Measurements from ENCODE around the gene THAP4.
A peak's percentile ranks its signal among the peaks of the same experiment; 100 is the strongest.

The THAP4 gene

DNA sequence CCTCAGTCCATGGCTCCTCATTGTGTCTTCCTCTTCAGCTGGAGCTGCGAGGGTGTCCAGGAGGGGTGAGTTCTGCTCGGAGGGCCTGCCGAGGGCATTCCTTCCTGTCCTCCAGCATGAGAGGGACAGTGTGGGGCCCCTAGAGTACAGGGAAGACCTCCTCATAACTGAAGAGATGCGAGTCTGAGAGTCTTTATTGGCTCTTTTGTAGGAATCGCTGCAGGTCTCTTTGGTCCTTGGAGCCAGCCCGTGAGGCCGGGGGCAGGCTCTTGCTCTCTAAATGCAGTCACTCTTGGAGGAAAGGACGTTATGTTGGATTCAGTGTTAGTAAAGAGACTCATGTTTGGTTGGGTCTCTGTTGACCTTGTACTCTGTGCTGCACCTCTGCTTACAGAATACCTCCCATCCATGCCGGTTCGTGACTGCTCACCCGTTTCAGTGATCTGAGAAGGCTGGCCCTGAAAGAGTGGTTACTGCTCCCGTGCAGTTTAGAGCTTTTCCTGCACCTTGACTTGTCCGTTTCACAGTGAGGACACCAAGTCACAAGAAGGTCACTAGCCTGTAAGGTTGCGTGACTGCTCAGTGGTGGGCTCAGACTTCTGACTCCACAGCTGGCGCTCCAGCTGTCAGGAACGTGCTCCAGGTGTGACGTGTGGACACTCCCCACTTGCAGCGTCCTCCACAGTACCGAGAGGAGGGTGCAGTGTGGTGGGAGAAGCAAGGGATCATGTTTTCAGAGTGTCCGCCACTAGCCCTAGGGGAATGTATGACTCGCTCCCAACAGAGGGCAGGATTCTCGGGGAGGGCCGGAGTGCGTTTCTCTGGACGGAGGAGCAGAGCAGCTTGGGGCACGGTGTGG, 8.3 kb upstream of the THAP4 start:
- no peak for DNase-seq (ENCODE audit: low read depth, low spot score)
- H3K4me3 ChIP-seq (ENCODE audit: low read length) = no peak overlapping the region

- no peak overlapping the region for H3K4me3 ChIP-seq (ENCODE audit: low read length)
- no peak for DNase-seq (ENCODE audit: low read depth, low spot score)
Observed at GRCh38 chr2:241641631-241642030, 4.7 kb upstream of the THAP4 start.

- no peak for DNase-seq (ENCODE audit: low read depth, low spot score)
- no peak overlapping the region for H3K4me3 ChIP-seq (ENCODE audit: low read length)
Observed at GRCh38 chr2:241640165-241640795, 3.3 kb upstream of the THAP4 start.

DNA sequence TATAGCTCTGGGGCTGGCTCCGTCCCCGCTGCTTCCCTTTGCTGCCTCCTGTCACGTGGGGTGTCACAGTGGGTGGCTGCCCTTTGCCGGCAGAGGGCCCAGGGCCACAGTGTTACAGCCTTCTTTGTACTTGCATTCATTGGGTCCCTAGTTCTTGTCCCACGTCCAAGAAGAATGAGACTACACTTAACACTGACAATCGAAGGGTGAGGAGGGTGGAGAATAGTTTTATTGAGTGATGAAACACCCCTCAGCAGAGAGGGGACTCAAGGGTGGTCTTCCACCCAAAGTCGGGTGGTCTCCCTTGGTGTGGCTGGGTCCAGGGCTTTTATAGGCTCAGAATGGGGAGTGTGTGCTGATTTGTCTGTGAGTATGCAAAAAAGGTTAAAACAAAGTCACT, 2.4 kb upstream of the THAP4 start:
- no peak for DNase-seq (ENCODE audit: low read depth, low spot score)
- H3K4me3 ChIP-seq (ENCODE audit: low read length) = no peak overlapping the region

DNA sequence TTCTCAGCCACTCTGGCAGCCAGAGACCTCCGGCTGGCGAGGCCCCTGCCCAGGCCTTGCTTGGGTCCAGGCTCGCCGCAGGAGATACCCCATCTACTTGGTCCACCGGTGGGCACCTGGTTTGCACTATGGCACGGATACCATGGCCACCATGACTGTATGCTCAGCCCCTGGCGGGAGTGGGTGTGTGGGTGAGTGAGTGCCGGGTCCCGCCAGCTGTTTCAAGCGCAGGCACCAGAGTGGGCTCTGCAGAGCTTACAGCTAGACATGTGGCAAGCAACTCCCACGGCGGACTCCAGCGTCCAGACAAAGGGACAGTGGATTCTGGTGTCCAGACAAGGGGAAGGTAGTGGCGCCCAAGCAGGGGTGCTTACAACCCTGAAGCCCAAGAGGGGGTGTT, 2.0 kb upstream of the THAP4 start:
- DNase-seq (ENCODE audit: low read depth, low spot score) = no peak
- peak overlapping the region; percentile 82 for H3K4me3 ChIP-seq (ENCODE audit: low read length)

DNA sequence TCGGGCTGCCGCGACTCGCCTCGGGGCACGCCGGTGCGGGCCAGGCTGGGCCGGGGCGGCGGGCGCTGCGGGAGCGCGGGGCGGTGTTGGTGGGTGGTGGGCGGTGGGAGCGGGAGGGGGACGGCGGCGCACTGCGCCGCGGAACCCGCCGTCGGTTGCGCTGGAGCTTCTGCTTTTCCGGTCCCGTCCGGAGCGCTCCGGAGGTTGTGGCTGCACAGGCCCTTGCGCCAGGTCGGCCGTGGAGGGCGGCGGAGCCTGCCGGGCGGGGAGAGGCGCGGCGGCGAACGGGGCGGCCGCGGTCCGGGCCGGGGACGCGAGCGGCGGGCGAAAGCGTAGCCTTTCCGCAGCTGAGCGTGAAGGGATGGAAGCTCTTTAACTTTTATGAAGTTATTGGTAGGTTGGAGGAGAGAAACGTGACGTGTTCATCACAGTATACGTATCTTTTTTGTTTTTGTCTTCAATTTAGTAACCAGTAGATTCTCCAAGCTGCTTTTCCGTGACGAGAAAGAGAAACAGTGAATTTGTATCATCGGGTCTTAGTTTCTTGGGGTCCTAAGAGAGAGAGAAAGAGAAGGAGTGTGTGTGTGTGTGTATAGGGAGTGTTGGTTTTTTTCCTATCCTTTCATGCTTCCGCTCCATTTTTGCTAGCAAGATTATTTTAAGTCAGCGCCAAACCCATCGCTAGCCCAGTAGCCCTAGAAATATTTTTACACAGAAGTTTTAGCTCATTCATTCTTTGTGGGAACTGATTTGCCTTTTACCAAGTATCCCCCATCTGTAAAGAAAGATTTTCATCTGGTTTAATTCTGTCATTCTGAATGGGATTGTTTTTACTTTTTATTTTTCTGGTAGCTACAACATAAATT, 1.1 kb upstream of the THAP4 start:
- DNase-seq (ENCODE audit: low read depth, low spot score) = no peak

DNA sequence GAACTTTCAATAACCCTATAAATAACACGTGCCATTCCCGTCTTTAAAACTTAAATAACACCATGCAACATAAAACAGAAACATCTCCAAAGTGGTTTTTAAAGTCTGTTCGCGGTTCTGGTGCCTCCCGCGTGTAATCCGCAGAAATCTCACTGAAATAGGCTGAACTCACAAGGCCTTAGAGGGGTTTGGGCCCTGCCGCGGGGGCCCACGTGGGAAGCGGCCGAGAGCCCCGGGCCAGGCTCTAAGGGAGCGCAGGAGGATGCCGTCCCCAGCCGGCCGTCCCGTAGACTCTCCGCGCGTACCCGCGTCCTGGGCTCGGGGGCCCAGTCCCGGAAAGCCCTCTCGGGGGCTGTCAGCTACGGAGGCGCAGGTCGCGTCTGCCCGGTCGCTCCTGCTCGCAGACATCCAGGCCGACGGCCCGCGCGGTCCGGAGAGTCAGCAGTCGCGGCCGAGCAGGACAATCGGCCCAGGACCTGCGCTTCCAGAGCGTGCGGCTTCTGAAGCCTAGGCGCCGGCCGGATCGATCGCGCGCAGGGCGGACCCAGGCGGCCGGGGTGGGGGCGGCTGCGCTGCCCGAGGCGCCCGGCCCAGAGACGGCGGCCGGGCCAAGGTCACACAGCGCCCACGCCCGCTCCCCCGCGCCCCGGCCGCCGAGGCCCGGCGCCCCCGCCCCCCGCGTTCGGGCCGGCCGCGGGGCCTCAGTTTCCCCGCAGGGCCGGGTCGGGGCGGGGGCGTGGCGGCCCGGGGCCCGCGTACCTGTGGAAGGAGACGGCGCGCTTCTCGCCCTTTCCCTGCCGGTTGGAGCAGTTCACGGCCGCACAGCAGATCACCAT, 558 bp downstream of the THAP4 start:
- peak overlapping the region; percentile 82 for H3K4me3 ChIP-seq (ENCODE audit: low read length)
- DNase-seq (ENCODE audit: low read depth, low spot score) = no peak

More for the DNA sequence above, 1.1 kb upstream of the THAP4 start:
- H3K4me3 ChIP-seq (ENCODE audit: low read length) = peak overlapping the region; percentile 82

GRCh38 chr2:241635756-241636155, 1.2 kb downstream of the THAP4 start:
- no peak for DNase-seq (ENCODE audit: low read depth, low spot score)

DNA sequence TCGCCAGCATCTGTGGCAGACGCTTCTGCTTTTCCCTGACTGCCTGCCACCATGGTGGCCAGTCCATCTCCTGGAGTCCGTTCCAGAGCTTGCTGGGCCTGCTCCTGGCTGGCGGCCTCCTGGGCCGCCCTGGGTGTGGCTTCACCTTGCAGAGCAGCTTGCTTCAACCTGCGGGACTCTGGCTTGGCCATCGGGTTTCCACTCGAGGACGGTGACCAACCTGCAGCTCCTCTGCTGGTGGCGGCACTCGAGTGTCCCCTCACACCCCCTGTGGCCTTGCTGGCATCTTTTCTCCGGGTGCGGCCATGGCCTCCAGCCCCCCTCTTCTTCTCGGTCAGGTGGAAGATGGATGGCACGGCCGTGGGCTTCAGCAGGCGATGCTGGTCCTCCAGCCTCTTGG, 3.4 kb downstream of the THAP4 start:
- DNase-seq (ENCODE audit: low read depth, low spot score) = no peak
- no peak overlapping the region for H3K4me3 ChIP-seq (ENCODE audit: low read length)

More at GRCh38 chr2:241635756-241636155, 1.2 kb downstream of the THAP4 start:
- peak overlapping the region; percentile 82 for H3K4me3 ChIP-seq (ENCODE audit: low read length)

GRCh38 chr2:241632478-241633325, 4.3 kb downstream of the THAP4 start:
- no peak for DNase-seq (ENCODE audit: low read depth, low spot score)
- no peak overlapping the region for H3K4me3 ChIP-seq (ENCODE audit: low read length)

DNA sequence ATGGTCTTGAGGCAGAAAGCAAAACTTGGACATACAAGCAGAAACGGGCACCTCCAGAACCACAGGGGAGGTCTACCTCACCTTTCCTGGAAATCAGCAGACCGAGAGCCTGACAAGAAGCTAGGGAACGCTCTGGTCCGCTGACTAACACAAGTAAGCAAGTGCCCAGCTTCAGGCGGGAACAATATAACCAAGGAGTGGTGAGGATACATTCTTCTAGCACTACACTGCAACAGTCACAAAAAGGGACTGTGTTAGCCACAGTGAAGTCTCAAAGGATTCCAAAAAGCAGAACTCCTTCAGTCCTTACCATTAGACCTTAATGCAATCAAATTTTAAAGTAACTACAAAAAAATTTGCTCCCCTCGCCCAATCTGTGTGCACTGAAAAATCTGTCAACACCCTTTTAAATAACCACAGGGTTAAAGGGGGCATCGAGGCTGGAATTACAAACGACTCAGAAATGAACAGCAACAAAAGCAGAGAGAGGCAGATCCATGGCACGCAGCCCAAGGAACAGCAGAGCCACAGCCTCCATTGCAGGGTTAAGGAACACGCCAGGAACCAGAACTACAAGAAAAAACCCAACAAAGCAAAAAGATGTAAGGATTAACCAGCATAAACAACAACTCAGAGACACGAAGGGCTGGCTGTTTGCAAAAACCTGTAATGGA, 7.1 kb downstream of the THAP4 start:
- H3K4me3 ChIP-seq (ENCODE audit: low read length) = no peak overlapping the region
- no peak for DNase-seq (ENCODE audit: low read depth, low spot score)

DNA sequence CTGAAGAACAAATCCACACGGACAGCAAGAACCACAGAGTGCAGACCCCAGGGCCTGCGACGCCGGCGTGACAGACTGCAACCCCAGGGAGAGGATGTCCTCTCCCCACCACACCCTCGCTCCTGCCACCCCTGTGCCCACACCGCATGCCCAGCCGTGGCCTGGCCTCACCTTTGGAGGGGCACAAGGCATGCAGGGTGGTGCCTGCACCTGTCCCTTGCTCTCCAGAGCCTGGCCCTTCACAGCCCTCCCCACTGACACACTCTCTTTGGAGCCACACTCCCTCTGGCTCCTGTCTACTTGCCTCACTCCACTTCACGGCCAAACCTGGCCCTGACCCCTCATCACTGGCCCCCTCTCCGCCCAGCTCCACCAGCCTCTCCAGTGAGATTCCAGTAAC, 9.3 kb downstream of the THAP4 start:
- no peak for DNase-seq (ENCODE audit: low read depth, low spot score)
- H3K4me3 ChIP-seq (ENCODE audit: low read length) = no peak overlapping the region

DNA sequence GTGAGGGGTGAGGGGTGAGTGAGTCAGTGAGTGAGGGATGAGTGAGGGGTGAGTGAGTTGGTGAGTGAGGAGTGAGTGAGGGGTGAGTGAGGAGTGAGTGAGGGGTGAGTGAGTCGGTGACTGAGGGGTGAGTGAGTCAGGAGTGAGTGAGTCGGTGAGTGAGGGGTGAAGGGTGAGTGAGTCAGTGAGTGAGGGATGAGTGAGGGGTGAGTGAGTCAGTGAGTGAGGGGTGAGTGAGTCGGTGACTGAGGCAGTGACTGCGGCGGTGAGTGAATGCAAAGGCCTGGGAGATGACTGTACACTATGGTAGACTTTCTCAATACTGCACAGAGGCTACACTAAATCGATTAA, 16.6 kb downstream of the THAP4 start:
- no peak overlapping the region for H3K4me3 ChIP-seq (ENCODE audit: low read length)
- DNase-seq (ENCODE audit: low read depth, low spot score) = no peak

DNA sequence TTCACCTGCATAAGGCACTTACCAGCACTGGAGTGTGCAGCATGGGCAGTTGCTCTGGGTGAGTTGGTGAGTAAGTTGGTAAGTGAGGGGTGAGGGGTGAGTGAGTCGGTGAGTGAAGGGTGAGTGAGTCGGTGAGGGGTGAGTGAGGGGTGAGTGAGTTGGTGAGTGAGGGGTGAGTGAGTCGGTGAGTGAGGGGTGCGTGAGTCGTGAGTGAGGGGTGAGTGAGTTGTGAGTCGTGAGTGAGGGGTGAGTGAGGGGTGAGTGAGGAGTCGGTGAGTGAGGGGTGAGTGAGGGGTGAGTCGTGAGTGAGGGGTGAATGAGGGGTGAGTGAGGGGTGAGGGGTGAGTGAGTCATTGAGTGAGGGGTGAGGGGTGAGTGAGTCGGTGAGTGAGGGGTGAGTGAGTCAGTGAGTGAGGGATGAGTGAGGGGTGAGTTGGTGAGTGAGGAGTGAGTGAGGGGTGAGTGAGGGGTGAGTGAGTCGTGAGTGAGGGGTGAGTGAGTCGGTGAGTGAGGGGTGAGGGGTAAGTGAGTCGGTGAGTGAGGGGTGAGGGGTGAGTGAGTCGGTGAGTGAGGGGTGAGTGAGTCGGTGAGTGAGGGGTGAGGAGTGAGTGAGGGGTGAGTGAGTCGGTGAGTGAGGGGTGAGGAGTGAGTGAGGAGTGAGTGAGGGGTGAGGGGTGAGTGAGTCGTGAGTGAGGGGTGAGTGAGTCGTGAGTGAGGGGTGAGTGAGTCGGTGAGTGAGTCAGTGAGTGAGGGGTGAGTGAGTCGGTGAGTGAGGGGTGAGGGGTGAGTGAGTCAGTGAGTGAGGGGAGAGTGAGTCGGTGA, 17.1 kb downstream of the THAP4 start:
- no peak for DNase-seq (ENCODE audit: low read depth, low spot score)

GRCh38 chr2:241618829-241619228, 18.1 kb downstream of the THAP4 start:
- no peak for DNase-seq (ENCODE audit: low read depth, low spot score)
- H3K4me3 ChIP-seq (ENCODE audit: low read length) = no peak overlapping the region

More for the DNA sequence above, 17.1 kb downstream of the THAP4 start:
- H3K4me3 ChIP-seq (ENCODE audit: low read length) = no peak overlapping the region

DNA sequence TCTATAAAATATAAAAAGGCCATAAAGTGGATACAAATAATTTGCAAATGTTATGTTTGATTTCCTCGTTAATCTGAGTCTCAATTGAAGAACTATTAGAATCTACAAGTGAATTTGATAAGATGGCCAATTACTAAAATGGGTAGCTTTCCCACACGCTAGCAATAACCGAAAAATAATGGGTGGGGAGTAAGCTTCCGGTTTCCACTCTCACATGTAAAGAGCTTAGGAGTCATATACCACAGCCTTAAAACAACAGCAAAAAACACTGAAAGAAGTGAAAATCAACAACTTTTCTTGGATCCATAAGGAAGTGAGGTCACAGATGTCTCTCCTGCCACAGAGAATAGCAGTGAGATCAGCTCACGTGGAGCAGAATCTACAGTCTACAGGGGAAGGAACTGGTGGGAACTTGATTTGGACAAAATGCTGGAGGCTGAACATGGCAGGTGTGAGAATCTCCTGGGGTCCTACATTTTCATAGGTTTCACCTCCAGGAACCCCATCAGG, 18.6 kb downstream of the THAP4 start:
- DNase-seq (ENCODE audit: low read depth, low spot score) = peak; percentile 55
- peak overlapping the region; percentile 59 for H3K4me3 ChIP-seq (ENCODE audit: low read length)

Measured in Jurkat, Clone E6-1 (cell line).